NCI-H82 treated with DMSO at 0.1 percent for 48 hours (cell line): ENCODE results near the gene TCERG1L.
"Not testable (repeated sequence)": the region's sequence is repeated elsewhere in the genome, so short reads cannot be mapped to it uniquely, and the experiment has no call there.

Experiments
- DNase-seq: peaks from one replicate; lab custom pipeline; 2025; ENCODE audit not compliant: unreplicated experiment; lab: John Stamatoyannopoulos, UW

Gene TCERG1L

DNA sequence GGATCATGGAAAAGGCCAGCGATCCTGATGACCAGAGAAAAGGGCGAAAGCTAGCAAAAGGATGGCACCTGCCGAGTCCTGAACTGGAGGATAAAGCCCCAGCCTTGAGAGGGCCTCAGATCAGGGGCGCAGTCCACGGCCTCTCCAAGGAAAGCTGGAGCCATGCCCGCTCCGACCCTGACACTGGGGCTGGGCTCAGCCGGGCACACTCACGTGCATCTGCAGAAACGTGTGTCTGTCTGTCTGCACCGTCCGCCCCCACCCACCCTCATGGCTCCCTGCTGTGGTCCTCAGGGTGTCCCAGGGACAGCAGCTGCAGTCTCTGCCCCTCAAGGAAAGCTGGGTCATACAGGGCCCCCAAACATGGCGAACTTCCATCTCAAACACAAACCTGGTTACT is 200.5 kb downstream of the TCERG1L start:
- DNase-seq = no peak

DNA sequence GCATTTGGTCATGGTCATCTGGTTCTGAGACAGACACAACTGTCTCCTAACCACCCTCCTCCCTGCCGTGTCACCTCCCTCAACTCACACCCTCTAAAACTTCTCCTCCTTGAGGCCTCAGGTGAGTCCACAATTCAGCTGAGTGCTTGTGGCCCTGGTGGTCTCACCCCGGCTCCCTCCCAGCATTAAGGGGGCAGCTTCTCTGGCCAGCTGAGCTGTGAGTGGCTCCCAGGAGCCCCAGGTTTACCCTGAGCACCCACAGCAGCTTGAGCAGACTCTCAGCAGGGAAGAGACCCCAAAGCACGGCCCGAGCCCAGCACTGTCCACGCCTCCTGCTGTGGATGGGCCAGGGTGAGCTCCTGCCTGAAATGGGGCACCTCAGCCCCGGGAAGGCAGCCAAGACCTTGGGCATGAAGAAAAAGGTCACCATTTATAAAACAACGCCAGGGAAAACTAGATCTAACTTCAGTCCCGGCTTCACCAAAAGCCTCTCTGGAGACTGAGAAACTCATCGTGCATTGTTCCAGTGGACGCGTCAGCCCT is 201.2 kb downstream of the TCERG1L start:
- no peak for DNase-seq

DNA sequence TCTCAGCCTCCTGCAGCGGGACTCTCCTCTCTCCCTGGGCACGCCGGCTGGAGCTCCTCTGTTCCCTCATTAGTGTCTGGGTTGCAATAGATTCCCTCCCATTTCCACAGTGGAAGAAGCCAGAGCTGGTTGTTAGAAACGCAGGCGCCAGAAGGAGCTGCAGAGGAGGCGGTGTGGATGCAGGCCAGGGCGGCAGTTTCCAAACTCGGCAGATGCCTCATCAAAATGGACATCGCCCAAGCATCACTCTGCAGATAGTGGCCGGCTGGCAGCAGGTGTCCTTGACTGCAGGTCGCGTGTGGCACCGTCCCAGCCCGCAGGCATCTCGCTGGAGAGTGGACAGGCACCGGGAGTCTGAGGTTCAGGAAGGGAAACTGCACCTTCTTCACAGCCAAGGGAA is 201.8 kb downstream of the TCERG1L start:
- no peak for DNase-seq

DNA sequence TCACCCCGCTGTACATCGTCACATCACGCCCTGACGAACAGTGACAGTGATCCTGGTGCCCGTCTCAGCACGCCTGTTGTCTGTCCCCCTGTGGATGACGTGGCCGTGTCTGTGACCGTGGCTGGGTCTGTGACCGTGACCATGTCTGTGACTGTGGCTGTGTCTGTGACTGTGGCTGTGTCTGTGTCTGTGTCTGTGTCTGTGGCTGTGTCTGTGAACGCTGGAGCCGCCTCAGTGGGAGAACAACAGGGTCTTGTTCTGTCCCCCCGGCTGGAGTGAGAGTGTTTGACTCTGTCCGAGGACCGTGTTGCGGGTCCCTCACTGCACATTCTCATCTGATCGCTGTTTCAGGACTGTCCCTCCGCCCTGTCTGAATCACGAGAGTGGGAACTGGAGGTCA is 202.2 kb downstream of the TCERG1L start:
- DNase-seq = no peak

DNA sequence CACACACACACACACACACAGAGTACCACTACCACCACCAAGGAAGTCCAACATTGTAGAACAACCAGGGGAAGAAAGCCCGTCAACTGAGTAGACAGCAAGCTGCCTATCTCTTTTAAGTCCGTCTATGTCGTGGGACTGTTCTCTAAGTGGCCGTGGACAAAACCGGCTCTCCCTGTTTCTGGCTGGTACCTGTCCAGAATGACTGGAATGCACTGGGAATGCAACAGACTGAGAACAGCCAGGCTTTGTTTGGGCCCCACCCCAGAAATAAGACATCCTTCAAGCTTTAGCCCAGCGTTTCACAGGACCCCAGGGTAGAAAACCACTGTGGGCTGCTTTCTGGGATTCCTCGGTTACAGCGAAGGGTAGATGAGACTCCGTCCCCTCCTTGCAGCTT is 203.6 kb downstream of the TCERG1L start:
- DNase-seq = no peak

DNA sequence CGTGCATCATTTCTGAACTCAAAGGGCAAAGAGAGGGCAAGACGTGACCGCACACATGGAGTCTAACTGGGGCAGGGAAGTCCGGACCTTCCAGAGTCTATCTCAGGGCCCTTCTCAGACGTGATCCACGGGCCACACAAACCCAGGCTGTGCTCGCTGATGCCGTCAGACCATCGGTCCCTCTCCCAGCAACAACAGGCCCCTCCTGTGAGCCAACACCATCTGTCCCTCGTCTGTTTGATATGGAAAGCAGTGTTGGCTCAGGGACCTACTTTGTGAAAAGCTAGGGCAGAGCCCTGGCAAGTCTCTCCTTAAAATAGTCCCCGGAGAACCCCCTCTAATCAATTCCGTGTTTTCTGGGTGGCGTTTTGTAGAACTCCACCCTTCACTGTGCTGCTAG is 208.8 kb downstream of the TCERG1L start:
- DNase-seq = no peak

DNA sequence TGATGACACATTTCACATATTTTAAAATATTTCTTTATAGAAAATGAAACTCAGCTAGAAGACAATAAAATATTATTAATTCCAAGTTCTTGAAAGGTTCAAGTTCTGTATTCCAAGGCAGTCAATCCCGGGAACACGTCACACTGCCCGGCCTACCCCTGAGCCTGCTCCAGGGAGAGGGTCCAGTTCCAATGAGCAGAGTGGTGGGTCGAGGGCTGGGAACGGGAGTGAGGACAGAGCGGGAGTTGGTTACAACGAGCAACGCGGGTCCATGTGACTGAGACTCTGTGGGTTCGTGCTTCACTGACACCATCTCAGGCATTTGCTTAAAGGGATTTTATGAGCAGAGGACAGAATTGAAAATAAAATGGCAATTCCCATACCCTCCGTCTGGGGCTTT is 209.4 kb downstream of the TCERG1L start:
- DNase-seq = no peak

DNA sequence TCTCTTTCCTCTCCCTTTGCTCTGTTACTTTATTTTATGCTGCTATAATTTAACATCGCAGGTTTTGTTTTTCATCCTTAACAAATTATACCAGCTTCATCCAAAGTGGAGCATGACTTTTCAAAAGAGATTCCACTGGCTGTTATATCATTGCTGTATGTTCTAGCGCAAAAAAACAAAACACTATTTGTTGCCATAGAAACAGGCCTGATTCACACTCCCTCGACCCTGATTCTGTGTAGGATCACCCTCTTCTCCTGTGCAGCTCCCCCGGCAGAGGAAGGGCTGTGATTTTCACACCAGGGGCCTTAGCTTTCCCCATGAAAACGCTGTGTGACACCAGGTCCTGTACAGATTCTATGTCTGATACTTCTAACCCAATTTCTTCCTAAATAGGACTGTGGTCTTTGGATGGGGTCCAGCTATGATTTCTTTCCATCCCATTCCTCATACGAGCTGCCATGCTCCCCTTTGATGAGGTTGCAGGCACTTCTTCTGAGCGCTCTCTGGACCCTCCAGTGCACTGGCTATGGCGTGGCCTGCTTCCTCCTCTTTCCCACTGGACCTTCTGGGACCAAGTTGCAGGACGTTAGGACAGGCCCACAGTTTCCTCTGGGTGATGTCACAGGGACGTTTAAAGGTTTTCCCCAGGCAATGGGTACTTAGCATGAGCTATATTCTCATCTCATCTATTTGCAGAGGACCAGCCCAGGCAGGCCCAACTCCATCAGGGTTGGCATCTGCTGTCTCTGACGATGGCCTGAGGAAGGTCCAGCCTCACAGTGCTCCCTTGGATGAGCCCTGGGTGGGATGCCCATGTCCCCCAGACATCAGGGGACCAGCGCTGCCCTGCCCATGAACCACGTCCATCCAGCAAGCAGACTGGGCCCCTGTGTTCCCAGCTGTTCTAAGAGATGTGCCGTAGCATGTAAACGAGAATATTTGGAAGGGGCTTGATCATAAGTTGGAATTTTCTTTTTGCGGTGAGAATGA is 210.8 kb downstream of the TCERG1L start:
- not testable (repeated sequence) for DNase-seq

DNA sequence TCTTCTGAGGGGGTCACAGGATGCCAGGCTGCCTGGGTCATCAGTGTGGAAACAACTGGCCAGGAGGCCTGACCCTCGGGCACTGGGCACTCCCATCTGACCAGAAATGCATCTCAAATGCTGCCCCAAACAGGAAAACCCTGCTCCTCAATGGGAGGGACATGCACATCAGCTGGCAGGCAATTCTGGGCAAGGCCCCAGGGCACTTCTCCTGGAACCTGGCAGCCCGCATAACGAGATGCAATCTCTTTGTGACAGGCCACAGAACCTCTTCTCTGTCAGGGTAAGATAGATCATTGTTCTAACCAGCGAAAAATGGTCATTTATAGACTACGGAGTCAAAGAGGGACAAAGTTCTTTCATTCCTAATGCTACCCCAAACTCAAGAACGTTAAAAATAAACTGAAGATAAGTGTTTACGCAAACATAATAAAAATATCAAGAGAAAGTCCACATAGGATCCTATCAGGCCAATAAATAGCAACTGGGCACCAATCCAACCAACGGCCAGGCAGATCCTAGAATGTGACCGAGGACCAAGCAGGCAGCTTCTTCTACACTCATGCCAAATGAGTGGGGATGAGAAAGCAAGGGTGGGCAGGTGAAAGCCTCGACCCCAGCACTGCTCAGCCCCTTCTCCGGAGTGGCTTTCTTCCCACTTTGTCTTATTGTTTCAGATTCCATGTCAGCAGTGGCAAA is 212.3 kb downstream of the TCERG1L start:
- no peak for DNase-seq

DNA sequence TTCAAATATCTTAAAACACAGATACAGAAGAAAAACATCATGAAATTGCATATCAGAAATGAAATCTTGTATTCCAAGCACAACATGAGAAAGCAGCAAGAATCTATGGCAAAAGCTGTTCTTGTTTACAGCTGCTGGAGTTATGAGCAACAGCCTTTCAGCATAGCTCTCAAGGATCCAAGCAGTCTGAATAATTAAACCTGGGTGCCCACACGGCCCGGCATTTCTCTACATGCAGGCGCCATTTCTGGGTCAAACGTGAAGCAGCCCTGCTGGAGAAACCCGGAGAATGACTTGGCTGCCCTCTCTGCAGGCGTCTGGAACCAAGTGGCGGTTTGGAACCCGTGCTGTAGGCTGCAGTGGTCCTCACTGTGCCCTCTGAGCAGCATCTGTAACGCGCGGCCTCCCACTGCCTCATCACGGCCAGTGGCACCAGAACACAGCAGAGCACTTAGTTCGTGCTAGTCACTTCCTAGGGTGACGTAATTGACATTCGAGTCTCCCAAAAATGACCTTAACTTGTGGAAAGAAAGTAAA is 213.0 kb downstream of the TCERG1L start:
- DNase-seq = no peak

DNA sequence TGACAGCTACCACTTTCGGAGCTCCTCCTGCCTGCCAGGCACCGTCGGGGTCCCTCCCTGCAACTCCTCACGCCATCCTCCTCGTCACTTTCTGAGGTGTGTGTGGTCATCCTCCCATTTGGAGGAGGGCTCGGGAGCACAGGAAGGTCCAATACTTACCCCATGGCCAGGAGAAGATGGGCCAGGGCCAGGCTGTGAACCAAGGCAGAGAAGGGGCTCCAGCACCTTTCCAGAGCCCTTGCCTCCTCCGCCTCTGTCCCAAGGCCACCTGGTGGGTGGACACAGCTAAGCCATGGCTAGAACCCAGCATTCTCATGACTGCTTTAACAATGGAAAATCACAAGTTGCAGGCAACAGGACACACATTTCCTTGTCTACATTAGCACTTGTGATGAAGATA is 215.5 kb downstream of the TCERG1L start:
- no peak for DNase-seq

DNA sequence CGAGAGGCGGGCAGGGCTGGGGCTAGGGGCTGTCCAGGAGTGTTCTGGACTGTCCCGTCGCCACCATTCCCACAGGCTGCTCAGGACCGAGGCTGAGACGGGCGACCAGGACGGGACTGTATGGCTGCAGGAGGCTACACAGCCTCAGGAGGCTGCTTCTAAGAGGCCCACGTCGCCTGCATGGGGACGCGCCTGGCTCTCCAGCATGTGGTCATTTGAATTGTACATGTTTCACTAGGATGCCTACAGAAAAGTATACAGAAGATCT is 216.3 kb downstream of the TCERG1L start:
- DNase-seq = no peak

DNA sequence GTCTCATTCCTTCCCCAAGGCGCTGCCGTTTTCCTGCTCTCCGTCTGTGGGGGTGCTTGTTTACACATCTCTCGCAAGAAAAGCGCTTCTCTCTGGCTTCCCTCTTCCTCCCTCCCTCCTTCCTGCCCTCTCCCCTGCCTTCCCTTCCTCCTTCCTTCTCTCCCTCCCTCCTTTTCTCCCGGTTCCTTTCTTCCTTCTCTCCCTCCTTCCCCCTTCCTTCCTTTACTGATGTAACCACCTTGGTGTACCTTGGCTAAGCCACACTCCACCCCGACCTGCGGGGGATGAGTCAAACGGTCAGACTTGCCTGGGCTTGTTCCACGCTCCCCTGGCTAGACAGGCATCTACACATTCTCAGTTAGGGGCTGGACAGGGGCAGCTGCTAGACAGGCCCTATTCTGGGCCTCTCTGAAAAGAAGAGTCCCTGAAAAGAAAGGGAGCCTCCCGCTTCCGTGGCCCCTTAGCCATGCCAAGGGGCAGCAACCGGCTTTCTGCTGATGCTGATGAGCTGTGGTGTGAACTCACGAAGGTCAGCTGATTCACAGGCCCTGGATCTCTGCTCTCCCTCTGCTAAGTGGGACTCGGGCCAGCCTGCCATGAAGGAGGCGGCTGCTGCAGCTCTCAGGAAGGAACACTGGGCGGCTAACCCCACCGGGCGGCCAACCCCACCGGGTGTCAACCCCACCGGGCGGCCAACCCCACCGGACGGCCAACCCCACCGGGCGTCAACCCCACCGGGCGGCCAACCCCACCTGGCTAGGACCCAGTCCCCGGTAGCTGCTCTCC is 216.8 kb downstream of the TCERG1L start:
- DNase-seq = no peak

DNA sequence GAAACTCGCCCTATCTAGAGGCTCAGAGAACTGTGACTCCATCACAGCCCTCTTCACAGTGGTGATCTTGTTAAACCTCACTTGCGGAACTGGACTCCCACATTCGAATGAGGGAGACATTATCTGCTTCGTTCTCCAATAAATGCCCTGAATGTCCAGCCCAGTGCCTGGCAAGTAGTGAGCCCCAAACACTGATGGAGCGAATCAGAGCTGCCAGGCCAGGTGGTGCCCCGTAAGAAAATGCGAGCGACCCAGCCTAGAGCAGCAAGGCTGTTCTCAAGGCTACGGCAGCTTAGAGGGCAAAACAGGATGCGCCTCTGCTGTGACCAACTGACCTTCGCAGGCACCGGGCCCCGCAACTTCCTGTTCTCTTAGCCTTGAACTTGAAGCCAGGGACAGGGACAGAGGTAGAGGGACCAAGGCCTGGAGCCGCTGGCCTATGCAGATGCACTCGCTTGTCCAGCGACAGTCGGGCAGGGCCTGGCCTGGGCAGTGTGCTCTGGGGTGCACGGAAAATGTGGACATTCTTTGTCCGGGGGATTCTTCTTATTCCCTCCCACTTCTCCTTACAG is 217.6 kb downstream of the TCERG1L start:
- no peak for DNase-seq

DNA sequence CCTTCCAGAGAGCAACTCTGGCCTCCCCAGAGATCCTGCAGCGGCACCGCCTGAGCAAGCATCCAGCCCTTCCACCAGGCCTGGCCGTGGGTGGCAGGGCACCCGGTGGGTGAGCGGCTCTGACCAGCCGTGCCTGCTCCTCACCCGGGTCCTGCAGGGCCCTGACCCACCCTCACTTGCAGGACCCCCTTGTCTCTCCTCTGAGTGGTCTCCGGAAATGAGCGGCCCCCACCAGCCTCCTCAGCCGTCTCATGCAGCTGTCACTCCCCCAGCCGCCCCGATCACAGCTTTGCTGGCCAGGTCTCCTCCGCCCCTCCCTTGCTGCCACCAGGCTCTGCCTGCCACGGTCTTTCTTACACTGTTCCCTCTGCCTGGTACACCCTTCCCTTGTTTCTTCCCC is 218.2 kb downstream of the TCERG1L start:
- no peak for DNase-seq

DNA sequence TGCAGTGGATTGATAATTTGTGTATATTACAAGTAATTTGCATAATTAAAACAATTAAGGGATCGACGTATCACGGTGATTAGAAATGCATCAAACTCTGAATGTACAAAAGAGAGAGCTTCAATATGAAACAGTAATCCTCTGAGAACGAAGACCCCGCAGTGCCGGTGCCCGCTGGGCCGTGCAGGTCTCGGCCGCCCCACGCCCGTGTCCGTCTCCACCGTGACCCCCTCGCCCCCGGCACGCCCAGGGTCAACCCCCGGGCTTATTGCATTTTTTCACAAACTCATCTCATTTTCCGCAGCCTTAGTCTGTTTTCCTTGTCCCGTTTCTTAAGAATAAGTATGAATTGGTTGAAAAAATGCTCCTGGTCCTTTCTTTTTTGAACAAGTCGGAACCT is 218.6 kb downstream of the TCERG1L start:
- DNase-seq = no peak

DNA sequence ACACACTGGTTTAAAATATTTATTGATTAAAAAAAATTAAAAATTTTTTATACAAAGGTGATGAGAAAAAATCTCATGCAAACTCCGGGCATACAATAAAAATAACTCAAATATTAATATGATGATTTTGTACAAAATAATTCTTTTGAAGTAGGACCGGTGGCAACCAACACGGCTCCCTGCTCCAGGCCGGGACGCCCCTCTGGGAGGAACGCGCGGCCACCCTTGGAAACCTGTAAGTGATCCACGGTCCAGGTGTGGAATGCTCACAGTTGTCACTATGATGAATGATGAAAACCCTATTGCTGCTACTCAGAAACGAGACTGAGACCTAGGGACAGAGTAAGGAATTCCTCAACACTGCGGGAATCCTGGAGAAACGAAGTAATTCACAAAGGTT is 219.1 kb downstream of the TCERG1L start:
- no peak for DNase-seq

DNA sequence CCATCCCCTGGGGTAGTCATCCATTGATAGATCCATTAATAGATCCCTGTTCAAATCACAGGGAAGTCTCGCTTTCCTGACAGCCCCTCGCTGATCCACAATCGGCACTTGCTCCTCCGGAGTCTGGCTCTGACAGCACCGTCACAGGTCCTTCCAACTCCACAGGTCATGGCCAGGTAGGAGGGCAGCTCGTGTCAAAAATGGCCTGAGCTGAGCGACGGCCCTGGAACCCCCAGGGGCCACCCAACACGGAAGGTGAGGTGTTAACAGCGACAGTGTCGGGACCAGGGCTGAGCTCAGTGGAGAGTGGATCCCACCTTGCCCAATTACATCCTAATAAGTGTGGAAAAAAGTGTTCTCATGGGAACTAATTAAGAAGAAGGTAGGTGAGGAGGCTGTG is 219.8 kb downstream of the TCERG1L start:
- no peak for DNase-seq

DNA sequence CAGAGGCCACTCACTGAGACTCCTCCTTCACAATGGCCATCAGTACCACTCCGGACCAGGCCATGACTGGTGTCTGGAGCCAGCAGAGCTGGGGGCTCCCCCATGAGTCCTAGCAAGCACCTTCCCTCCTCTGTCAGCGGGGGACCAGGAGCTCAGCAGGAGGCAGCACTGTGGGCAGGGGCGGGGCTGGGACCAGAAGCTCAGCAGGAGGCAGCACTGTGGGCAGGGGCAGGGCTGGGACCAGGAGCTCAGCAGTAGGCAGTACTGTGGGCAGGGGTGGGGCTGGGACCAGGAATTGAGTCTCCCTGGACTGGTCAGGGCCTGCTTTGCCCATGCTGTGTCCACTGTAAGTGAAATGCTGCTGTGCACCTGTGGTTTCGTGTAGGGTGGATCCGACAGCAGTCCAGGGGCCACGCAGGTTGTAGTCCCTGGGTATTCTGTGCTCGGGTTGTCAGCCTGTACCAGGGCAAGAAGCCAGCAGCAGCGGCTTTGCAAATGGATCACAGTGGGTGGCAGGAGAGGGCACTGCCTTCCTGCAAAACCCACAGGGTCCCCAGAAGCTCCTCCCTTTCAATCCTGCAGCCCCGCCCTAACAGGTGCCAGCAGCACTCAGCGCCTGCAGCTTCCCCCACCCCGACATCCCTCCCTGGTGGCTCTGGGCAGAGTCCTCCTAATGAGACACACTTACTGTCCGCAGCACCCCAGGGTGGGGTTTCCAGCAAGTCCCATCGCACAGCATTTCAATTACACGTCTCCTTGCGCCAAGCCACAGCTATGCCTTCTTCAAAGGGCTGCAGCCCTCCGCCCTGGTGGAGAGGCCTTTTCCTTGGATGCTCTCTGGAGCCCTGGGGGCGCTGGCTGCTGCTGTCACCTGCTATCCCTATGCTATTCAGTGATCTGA is 220.5 kb downstream of the TCERG1L start:
- DNase-seq = no peak

DNA sequence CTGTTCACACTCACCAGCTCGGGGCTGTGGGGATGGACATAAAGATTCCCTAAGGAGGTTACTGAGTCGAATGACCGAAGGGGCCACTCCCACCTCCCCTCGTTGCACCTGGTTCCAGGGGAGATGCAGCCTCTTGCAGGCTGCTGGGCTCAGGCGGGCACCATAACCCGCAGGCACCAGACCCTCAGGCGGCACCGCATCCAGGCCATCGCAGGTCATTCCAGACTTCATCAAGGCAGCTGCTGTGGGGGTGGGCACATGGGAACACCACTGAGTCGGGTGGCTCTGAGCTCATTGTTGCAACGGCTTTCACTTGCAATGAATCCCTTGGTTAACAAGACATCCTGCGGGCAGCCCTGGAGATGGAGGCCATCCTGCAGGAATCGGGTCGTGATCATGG is 221.7 kb downstream of the TCERG1L start:
- DNase-seq = no peak
